GM13976 (cell line): ENCODE data around the gene GSDME.

ENCODE experiments used
- DNase-seq: peaks from one replicate; pipeline ENCODE4 v3.0.0; 2012; ENCODE audit warnings: low spot score
- in situ Hi-C: fragments of 300-500 bp; cut with MboI; formaldehyde crosslinking; loops from one replicate; pipeline ENCODE4 v1.12.0; 2022; ENCODE audit warnings: low sequenced_read_pairs, mixed read lengths, inconsistent platforms; ENCODE audit not compliant: unreplicated experiment
- TF ChIP-seq, protein P1 (sequence below): IDR thresholded peaks from 2 replicates; pipeline ENCODE4 v1.5.1; 2012; ENCODE audit warnings: borderline replicate concordance, mild to moderate bottlenecking; ENCODE audit not compliant: insufficient read depth; ENCODE audit errors: extremely low read depth, missing control alignments, control extremely low read depth

The GSDME gene

DNA sequence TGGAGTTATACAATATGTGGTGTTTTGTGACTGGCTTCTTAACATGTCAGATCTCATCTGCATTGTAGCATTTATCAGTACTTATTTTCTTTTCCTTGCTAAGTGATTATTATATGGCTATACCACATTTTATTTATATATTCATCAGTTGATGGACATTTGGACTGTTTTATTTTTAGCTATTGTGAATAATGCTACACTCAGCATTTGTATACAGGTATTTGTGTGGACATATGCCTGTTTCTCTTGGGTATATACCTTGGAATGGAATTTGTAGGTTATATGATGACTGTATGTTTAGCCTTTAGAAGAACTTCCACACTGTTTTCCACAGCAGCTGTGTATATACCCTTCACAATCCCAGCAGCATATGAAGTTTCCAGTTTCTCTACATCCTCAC lies 86.5 kb downstream of the GSDME start:
- TF ChIP-seq, protein P1, sequence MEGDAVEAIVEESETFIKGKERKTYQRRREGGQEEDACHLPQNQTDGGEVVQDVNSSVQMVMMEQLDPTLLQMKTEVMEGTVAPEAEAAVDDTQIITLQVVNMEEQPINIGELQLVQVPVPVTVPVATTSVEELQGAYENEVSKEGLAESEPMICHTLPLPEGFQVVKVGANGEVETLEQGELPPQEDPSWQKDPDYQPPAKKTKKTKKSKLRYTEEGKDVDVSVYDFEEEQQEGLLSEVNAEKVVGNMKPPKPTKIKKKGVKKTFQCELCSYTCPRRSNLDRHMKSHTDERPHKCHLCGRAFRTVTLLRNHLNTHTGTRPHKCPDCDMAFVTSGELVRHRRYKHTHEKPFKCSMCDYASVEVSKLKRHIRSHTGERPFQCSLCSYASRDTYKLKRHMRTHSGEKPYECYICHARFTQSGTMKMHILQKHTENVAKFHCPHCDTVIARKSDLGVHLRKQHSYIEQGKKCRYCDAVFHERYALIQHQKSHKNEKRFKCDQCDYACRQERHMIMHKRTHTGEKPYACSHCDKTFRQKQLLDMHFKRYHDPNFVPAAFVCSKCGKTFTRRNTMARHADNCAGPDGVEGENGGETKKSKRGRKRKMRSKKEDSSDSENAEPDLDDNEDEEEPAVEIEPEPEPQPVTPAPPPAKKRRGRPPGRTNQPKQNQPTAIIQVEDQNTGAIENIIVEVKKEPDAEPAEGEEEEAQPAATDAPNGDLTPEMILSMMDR, result no peak
- in situ Hi-C loops, result loop anchor here (25.0 kb wide), 2 partner anchors 258 to 358 kb away; no protein-coding TSS in a partner anchor
- no peak for DNase-seq

DNA sequence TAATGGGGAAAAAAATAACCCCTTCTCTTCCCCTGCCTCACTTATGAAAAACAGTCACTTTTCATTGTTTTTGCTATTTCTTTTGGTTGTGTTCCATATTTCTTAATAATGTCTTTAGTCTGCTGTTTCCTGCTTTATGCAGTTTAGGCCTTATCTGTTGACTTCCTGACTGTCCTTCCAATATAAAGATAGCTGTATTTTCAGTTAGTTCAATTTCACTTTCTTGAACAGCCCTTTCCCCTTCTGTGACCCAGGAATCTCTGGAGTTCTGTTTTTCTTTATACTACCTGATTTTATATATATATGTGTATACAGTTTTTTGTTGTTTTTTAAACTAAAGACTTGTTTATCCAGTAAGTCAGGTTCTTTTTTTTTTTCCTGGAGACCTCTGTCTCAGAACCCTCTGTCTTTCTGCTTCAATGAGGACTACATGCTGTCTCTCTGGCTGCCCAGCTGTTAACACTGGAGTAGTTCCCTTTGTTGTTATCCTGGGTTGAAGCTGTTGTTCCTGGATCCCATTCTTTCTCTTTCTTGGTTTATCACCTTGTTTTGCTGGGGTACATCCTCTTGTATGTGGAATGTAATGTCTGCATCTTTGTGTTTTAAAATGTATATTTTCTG lies 87.2 kb downstream of the GSDME start:
- in situ Hi-C loops, result loop anchor here (25.0 kb wide), 2 partner anchors 258 to 358 kb away; no protein-coding TSS in a partner anchor
- TF ChIP-seq, protein P1, result no peak
- no peak for DNase-seq

- TF ChIP-seq, protein P1, result no peak
- DNase-seq, result no peak
- in situ Hi-C loops, result loop anchor here (25.0 kb wide), 2 partner anchors 257 to 357 kb away; no protein-coding TSS in a partner anchor
Measured at GRCh38 chr7:24668927-24669635, 88.2 kb downstream of the GSDME start.

DNA sequence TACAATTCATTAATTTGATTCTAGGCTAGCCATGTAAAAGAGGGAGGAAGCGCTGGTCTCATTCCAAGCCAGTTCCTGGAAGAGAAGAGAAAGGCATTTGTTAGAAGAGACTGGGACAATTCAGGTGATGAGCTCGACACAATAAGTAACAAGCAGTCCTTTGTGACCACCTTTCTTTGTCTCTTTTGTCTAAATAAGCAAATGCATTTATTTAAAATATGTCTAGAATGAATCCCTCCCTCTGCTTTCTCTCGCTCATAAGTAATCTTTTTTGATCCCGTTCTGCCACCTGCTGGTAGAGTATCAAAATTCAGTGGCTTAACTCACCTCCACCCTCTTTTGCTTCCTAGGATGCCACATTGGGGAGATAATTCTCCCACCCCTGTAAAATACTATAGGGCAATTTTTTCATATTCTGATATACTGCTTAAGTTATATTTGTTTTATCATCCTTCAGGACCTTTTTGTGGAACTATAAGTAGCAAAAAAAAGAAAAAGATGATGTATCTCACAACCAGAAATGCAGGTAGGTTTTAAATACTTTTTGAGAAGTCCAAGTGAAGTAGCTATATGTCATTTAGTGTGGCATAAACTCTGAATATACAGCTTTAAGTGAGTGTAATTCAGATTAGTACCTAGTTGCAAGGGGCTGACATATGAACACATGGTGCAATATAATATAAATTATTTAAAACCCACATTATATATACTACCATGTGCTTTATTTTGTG lies 91.5 kb downstream of the GSDME start:
- peak; percentile 38 for DNase-seq
- TF ChIP-seq, protein P1, result peak; percentile 55
- in situ Hi-C loops, result loop anchor here (25.0 kb wide), 2 partner anchors 253 to 353 kb away; no protein-coding TSS in a partner anchor

GRCh38 chr7:24660546-24660945 lies 96.7 kb downstream of the GSDME start:
- TF ChIP-seq, protein P1, result no peak
- DNase-seq, result no peak
- in situ Hi-C loops, result loop anchor here (25.0 kb wide), 2 partner anchors 248 to 348 kb away; no protein-coding TSS in a partner anchor

- TF ChIP-seq, protein P1, result no peak
- in situ Hi-C loops, result loop anchor here (25.0 kb wide), 2 partner anchors 247 to 347 kb away; no protein-coding TSS in a partner anchor
- DNase-seq, result peak; percentile 43
Measured at GRCh38 chr7:24659505-24659904, 97.8 kb downstream of the GSDME start.
